Activated naive CD4-positive, alpha-beta T cell (primary cell): ENCODE data around the gene MOB4.
"Not testable (repeated sequence)": the region's sequence is repeated elsewhere in the genome, so short reads cannot be mapped to it uniquely, and the experiment has no call there.

ENCODE experiments used
- DNase-seq, 4 experiments: peaks; one replicate each; lab custom pipeline; 2025; lab: John Stamatoyannopoulos, UW

MOB4 gene

DNA sequence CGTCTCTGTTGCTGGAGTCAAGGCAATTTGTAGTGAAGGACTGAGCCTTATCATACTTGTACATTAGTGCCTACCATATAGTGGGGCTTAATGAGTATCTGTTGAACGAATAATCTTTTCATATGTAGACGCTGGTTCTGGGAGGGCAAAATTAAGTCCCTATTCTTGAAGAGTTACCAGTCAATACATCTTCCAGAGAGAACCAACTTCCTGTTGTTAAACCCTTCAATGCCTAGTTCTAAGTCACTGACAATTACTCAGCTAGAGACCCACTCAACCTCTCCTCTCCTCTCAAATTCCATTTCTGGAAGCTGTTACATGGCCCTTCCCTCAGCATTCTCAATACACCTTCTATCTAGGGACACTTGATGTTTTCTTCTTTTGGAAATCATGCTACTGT is 1.1 kb upstream of the MOB4 start:
- DNase-seq: no peak

DNA sequence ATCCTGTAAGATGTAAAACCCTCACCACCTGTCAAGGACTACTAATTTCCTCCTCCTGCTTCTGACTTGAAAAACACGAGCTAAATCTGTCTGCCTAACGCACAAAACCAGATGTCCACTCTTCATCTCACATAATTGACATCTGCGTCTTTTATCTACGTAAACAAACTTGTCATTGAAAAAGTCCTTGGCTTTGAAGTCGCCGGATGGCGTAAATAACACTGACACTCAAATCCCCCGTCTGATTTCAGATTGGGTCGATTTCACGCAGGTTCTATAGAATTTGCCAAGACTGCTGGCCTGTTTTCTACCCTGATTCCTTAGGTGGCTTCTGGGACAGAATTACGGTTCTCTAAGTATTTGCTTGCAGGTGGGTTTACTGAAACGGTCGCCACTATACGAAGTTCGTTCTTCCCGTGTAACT is 539 bp upstream of the MOB4 start:
- no peak for DNase-seq

DNA sequence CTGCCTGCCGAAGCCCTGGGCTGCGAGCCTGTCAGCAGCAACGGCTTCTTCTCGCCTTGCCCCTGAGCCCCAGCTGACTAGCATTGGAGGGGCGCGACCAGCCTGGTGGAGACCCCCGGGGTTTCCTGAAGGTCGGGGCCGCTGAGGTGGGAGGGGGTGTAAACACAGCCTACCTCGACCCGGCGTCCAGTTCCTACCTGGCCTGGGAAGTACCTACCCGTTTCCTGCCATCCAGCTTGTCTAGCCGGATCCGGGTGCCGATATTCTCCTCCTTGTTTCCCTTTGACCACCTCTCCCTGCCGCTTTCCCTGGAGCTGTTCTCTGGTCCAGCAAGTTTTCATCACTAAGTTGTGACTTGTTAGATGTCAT is 511 bp downstream of the MOB4 start:
- peak in 1 of 4 experiments; percentile 13 for DNase-seq

DNA sequence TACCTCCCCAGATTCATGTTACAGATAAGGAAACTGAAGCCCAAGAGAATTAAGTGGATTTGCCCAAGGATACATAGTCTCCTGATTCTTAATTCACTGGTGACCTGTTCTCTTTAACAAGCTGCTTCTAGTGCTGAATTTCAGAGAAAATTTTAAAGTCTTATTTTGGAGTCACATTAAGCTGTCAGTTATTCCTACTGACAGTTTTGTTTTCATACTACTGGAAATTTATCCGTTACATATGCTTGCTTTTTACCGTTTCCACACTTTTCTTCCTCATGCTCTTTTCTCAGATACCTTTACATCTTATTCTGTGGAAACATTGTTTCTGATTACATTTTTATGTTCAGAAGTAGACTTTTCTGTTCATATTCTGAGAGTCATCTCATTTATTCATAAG is 1.3 kb downstream of the MOB4 start:
- no peak for DNase-seq

DNA sequence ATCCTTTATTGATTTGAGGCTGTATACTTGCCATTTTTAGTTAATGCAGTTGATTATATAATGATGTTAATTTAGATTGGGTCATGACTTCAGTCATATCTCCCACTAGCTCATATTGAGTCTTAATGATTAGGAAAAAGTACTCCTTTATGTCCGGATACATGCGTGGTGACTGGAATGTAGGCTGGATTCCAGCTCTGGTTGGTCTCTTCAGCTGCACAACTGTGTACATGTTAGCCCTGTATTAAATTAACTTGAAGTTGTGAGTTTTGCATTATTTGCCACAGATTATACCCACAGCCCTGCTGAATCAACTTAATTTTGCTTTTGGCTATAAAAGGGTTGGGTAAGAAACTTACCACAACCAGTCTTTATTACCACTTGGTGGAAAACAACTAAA is 22.5 kb downstream of the MOB4 start:
- DNase-seq: no peak

DNA sequence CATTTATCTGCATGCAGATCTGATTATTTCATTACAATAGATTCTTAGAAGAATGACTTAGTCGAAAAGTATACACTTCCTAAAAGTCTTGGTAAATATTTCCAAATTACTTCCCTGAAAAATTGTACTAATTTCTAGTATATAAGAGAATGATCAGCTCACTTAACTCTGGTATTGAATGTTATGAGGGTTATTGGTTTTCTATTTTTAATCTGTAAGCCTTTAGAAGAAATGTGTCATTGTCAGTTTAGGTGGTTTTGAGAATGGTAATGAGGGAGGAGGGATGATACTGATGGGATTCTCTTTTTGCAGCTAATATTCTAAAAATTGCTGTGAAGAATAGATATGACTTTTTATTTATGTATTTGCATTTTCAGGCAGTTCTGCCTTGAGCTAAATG is 23.9 kb downstream of the MOB4 start:
- DNase-seq: no peak

DNA sequence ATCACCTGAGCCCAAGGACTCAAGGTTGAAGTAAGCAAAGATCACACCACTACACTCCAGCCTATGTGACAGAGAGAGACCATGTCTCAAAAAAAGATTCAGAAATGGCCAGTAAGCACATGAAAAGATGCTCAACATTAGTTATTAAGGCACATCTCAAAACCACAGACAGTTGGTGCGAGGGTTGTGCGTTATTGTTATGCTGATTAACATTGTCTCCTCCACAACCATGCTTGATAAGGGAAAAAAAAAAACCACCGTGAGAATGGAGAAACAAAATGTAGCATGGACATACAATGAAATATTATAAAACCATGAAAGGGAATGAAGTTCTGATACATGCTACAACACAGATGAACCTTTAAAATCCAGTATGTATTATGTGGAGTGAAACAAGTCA is 27.3 kb downstream of the MOB4 start:
- DNase-seq: no peak

DNA sequence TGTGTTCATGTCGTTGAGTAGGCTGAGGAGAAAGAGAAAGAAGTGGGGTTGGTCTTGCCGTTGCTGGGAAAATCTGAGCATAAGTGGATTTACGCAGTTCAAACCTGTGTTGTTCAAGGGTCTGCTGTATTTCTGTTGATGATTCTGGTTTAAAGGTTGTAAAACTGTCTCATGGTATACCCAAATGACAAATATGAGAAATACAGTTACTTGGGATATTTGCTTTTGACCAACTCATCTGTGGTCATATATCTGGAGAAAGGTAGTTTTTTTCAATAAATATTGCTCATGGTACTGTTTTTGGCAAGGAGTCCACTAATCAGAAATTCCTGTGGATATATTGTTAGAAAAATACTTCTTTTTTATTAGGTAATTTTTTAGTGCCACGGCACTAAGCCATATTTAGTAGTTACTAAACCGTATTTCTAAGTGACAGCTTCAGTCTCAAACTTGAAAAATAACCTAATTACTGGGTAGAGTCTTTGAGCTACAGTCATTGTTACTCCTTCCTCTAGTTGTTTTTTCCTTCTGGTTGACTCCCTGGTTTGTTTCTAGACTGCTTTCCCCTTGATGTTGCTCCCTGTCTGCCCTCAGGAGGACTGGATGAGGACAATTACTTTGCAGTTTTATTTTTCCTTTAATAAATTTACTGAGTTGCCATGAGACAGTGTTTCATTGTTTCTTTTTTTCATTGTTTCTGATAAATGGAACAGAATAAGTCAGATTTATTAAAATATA is 31.5 kb downstream of the MOB4 start:
- no peak for DNase-seq

DNA sequence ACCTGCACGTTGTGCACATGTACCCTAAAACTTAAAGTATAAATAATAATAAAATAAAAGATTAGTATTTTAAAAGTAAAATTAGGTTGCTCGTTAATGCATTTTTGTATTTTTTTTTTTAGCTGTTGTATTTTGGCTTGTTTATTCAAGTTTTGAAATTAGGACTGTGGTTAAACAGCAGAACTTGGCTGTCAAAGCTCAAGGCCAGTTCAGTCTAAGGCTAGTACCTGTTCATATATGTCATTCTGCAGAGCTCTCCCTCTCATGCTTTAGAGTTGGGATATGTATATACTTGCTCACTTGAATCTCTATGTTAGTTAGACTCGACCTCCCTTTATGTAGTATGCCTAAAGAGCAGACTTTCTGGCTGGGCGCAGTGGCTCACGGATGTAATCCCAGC is 32.7 kb downstream of the MOB4 start:
- DNase-seq: no peak

DNA sequence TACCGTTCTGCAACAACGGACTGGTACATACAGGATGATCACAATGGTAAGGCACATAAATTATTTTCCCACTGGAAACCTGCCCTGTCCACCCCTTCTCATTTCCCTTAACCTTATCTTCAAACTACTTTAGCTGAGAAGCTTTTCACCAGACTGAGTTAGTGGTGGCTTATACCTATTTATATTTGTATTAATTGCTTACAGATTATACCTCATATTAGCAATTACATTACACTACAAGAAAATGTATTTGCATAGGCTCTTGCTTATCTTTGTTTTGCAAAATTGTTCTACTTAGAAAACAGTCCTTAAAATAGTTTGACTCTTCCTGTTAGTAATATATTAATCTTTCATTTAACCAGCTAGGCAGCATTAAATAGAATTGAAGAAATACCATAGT is 35.4 kb downstream of the MOB4 start:
- DNase-seq: not testable (repeated sequence)

DNA sequence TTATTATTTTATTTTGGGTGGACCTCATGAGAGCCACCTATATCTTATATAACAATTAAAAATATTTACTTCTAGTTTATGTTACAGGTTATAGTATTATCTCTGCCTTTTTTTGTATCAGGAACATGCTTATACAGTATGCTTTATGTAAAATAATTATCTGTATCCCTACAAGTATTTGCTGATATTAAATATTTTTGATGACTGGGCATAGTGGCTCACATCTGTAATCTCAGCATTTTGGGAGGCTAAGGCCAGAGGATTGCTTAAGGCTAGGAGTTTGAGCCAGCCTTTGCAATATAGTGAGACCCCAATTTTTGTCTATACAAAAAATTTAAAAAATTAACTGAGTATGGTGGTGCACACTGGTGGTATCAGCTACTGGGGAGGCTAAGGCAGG is 39.6 kb downstream of the MOB4 start:
- no peak for DNase-seq

DNA sequence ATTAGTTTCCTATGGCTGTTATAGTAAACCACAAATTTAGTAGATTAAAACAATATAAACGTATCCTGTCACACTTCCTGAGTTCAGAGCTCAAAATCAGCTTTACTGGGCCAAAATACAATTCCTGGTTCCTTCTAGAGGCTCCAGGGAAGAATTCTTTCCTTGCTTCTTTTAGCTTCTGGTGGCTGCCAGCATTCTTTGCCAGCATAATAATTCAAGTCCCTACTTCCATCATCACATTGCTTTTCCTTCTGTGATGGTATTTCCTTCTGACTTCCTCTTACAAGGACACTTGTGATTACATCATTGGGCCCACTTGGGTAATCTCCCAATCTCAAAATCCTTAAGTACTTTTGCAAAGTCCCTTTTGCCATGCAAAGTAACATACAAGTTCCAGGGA is 40.6 kb downstream of the MOB4 start:
- DNase-seq: no peak

DNA sequence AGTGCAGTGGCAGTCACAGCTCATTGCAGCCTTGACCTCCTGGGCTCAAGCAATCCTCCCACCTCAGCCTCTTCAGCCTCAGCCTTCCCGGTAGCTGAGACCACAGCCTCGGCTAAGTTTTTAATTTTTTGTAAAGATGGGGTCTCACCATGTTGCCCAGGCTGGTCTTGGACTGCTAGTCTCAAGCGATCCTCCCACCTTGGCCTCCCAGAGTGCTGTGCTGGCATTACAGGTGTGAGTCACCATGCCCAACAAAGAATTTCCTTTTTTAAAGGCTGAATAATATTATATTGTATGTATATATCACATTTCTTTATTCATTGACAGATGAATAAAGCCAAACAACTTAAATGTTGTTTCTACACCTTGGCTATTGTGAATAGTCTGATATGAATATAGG is 42.5 kb downstream of the MOB4 start:
- DNase-seq: no peak

DNA sequence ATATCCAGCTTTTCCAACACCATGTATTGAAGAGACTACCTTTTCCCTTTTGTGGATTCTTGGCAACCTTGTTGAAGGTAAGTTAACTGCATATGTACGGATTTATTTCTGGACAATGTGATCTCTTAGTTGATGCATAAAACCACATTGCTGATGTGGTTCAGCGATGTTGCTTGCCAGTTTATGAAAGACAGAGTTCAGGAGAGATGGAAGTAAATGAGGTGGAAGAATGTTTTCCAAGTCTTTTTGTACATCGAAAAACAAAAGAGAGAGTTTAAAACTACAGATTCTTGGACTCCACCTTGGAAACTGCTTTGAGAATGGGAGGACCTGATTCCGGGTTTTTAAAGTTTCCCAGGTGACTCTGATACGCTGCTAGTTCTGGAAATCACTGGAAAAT is 43.8 kb downstream of the MOB4 start:
- no peak for DNase-seq

DNA sequence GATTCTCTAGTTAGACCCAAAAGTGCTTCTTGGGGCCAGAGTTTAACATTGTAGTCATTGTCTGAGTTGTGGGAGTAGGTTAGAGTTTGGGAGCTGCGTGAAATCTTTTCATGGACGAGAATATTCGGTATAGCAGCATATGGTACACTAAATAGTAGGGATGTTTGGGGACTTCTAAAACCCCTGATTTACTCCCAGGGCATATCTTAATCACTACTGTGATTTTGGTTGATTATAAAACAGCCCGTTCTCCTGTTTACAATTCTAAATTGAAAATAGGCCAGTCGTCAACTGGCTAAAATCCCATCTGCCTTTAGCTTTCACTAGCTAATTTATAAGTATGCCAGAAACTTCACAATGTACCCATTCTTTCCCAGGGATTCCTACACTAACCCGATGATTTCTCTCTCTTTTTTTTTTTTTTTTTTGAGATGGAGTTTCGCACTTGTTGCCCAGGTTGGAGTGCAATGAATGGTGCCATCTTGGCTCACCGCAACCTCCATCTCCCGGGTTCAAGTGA is 44.3 kb downstream of the MOB4 start:
- no peak for DNase-seq

DNA sequence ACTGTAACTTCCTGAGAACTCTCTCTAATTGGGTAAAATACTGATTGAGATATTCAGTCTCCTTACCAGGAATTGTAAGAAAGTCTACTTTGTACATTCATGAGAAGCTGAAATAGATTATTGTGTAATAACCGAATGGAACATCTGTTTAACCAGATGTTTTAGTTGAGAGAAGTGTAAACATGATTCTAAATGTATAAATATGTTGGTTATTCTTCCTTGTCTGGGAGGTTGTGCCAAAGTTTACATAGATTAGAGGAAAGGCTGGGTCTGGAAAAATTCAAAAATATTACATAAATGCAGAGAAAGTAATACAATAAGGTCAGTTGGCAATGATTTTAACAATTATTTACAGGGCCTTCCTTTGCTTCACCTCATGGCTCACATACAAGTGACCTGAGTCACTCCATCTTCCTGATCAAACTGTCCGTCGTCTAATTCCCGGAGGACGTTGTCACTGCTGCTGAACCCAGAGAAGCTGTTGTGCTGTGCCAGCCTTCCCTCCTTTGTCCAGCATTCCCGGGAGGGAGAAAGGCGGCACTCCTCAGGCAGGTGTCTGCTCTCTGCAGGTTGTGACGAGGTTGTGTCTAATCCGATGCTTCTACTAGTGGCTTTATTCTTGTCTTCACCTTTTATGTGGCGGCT is 55.9 kb downstream of the MOB4 start:
- DNase-seq: no peak

DNA sequence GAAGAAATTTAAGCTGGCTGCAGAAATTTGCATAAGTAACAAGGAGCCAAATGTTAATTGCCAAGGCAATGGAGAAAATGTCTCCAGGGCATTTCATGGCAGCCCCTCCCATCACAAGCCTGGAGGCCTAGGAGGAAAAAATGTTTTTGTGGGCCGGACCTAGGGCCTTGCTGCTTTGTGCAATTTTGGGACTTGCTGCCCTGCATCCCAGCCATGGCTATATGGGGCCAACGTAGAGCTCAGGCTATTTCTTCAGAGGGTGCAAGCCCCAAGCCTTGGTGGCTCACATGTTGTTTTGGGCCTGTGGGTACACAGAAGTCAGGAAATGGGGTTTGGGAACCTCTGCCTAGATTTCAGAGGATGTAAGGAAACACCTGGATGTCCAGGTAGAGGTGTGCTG is 57.7 kb downstream of the MOB4 start:
- no peak for DNase-seq

DNA sequence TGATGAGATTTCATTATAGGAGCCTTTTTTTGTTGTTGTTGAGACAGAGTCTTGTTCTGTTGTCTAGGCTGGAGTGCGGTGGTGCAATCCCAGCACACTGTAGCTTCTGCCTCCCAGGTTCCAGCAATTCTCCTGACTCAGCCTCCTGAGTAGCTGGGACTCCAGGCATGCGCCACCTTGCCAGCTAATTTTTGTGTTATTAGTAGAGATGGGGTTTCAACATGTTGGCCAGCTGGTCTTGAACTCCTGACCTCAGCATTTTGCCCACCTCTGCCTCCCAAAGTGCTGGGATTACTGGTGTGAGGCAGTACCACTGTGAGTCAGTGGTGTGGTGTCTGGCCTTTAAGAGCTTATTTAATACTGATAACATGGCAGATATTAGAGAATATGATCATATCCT is 60.1 kb downstream of the MOB4 start:
- DNase-seq: no peak

DNA sequence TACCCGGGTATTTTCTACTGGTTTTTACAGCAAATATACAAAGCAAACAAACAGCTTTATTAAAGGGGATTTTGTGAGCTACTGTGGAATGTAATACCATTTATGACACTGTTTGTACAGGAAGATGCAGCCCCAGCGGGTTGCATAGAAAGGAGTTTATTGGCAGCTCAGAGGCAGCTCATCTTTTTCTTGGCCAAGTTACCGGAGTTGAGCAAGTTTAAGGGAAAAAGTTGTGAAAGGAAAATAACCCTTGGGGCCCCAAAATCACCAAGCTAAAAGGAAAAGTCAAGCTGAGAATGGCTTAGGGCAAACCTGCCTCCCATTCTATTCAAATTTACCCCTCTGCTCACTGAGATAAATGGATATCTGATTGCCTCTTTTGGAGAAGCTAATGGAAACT is 60.8 kb downstream of the MOB4 start:
- no peak for DNase-seq

DNA sequence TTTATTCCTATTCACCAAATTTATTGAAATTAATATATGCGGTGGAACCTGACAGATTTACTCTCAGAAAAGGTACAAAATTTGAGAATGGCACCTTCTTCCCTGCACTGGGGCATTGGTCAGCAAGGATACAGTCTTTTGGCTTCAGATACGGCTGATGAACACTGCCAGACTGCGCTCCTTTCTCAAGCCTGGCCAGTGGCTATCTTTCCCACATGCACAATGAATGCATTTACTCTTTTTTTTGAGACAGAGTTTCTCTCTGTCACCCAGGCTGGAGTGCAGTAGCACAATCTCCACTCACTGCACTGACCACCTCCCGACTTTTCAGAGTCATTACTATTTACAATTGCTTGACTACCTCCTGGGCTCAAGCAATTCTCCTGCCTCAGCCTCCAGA is 61.6 kb downstream of the MOB4 start:
- DNase-seq: no peak

DNA sequence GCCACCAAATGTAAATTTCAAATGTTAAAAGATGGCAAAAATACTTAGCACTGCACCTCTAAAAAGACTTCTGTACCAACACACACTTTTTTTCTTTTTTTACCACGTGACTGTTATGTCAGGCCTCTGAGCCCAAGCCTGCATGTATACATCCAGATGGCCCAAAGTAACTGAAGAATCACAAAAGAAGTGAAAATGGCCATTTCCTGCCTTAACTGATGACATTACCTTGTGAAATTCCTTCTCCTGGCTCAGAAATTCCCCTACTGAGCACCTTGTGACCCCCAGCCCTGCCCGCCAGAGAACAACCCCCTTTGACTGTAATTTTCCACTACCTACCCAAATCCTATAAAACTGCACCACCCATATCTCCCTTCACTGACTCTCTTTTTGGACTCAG is 62.4 kb downstream of the MOB4 start:
- not testable (repeated sequence) for DNase-seq

DNA sequence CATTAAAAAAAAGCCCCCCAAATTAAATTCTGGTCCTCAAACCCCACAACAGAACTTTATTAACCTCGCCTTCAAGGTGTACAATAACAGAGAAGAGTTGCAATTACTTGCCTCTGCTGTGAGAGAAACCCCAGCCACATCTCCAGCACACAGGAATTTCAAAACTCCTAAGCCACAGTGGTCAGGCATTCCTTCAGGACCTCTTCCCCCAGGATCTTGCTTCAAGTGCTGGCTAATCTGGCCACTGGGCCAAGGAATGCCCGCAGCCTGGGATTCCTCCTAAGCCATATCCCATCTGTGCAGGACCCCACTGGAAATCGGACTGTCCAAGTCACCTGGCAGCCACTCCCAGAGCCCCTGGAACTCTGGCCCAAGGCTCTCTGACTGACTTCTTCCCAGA is 64.3 kb downstream of the MOB4 start:
- not testable (repeated sequence) for DNase-seq

DNA sequence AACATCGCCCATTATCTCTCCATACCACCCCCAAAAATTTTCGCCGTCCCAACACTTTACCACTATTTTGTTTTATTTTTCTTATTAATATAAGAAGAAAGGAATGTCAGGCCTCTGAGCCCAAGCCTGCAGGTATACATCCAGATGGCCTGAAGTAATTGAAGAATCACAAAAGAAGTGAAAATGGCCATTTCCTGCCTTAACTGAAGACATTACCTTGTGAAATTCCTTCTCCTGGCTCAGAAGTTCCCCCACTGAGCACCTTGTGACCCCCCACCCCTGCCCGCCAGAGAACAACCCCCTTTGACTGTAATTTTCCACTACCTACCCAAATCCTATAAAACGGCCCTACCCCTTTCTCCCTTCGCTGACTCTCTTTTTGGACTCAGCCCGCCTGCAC is 71.4 kb downstream of the MOB4 start:
- not testable (repeated sequence) for DNase-seq
